Stimulated activated naive CD4-positive, alpha-beta T cell (primary cell): ENCODE results near the gene SPATA25.
"Not testable (repeated sequence)": the region's sequence is repeated elsewhere in the genome, so short reads cannot be mapped to it uniquely, and the experiment has no call there.

Source experiments
- DNase-seq, 6 experiments: peaks; one replicate each; lab custom pipeline; 2025; lab: John Stamatoyannopoulos, UW

SPATA25 gene

DNA sequence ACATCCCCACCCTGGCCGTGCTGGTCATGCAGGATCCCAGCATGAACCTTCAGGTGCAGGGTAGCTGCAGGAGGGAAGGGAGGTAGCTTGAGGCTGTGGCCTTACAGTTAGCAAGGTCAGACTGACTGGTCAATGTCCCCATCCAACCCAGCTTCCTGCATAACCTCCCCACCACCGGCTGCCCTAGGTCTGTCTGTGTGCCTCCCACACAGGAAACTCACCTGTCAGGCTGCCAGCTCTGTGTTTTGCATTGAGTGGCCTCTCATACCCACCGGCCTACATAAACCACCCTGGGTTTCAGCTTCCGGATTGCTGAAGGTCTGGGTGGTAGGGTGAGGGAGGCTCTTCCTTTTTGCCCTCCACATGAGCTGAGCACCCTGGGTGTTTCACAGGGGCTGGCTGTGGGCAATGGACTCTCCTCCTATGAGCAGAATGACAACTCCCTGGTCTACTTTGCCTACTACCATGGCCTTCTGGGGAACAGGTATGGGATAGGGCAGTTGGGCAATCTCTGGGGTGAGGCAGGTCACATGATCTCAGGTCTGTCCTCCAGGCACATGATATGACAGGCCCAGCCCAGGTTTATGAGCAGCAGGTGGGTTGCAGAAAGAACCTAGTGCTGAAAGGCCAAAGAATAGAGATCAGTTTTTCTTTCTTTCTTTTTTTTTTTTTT, 5.5 kb upstream of the SPATA25 start:
- no peak for DNase-seq

DNA sequence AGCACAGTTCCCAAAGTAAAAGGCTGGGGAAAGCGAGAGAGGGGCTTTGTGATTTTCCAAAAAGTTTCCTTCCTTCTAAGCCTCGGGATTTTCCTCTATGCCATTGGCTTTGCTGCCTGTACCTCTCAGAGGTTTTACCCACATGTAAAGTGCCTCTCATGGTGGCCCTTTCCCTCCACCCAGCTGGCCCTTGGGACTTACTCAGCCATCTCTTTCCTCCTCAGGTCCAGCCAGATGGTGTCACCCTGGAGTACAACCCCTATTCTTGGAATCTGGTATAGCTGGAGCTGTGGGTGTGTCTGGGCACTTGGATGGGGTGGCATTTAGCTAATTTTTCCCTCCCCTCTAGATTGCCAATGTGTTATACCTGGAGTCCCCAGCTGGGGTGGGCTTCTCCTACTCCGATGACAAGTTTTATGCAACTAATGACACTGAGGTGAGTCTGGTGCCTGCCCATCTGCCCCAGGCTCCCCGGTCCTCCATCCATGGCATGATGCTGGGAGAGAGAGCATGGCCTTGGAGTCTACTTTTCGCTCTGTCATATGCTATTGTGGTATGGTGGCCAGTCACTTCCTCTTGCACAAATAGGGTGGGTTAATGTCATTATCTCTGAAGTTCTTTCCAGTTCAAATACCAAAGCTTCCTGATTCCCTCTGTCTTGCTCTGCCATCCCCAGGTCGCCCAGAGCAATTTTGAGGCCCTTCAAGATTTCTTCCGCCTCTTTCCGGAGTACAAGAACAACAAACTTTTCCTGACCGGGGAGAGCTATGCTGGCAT, 4.8 kb upstream of the SPATA25 start:
- no peak for DNase-seq

DNA sequence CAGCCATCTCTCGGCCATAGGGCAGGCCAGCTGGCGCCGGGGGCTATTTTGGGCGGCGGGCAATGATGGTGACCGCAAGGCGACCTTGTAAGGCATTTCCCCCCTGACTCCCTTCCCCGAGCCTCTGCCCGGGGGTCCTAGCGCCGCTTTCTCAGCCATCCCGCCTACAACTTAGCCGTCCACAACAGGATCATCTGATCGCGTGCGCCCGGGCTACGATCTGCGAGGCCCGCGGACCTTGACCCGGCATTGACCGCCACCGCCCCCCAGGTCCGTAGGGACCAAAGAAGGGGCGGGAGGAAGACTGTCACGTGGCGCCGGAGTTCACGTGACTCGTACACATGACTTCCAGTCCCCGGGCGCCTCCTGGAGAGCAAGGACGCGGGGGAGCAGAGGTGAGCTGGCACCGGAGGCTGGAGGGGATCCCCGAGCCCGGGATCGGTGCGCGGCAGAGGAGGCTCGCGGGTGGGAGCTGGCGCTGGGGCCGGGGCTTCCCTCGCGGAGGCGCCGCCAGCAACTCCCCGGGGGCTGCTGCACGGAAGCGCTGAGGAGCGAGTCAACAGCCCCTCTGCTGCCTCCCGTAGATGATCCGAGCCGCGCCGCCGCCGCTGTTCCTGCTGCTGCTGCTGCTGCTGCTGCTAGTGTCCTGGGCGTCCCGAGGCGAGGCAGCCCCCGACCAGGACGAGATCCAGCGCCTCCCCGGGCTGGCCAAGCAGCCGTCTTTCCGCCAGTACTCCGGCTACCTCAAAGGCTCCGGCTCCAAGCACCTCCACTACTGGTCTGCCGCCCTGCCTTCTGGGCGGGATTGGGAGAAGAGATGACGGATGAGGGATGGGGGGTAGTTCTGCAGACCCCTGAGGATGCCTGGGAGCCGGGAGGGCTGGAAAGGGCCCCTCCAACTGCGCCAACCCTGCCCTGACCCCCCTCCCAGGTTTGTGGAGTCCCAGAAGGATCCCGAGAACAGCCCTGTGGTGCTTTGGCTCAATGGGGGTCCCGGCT, 3.9 kb upstream of the SPATA25 start, which contains the start of the genes CTSA and NEURL2:
CTSA (plus strand) TSS at position 351 of the 999 bp plus-strand sequence; CDS start at position 585, 234 bp downstream.
NEURL2 (minus strand) TSS at position 224 of the 999 bp plus-strand sequence; CDS start at position 7, 217 bp downstream.
- peak; percentile 65 to 85 (median 82) for DNase-seq

DNA sequence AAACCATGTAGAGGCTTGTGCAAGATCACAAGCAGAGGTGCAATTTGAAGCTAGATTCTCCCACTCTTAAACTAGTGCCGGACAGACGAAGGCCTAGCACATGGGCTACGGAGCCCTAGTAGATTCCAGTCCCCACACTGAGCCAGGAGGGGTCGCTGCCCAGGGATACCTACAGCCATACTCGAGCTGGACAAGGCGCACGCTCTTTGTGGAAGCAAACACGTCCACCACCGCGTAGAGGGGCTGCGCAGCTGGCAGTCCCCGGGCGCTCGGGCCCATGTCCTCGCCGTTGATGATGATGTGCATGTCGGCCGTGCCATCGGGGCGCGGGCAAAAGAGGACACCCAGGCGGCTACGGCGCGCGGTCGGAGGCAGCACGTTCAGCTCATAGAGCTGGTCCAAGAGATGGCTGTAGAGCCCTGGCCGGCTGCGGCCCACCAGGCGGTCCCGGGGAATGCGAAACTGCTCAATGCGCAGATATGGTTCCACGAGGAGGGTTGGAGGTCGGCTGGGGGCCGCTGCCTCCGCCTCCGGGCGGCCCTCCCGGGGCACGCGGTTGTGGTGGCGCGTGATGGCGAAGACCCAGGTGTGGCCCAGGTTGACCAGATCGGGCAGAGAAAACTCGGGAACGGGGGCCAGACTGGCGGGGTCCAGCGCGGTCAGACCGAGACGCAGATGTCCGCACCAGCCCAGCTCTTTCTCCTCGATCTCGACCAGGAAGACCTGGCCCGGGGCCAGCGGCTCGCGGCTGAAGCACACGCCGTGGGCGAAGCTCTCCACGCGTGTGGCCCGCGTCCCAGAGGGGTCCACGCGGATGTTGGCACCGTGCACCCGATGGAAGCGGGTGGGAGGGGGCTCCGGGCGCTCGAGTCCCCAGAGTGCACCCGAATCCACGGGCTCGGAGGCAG, 2.9 kb upstream of the SPATA25 start:
- DNase-seq: peak in 5 of 6 experiments; percentile 20 to 54 (median 38)

DNA sequence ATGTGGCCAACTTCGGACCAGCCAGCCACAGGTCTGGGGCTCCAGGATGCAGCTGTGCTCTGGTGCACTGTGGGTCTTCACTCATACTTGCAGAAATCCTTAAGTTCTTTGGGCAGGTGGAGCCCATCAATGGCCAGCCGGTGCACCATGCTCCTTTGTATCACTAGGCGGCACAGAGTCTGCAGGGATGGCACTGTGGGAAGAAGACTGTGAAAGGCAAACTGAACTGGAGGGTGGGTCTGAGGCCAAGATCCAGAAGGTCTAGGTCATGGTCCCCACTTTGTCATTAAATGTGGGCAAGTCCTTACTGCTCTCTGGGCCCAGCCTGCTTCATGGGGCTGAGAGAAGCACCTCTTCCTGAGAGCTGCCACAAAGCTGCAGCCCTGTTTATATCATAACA, 1.3 kb upstream of the SPATA25 start:
- DNase-seq: no peak

DNA sequence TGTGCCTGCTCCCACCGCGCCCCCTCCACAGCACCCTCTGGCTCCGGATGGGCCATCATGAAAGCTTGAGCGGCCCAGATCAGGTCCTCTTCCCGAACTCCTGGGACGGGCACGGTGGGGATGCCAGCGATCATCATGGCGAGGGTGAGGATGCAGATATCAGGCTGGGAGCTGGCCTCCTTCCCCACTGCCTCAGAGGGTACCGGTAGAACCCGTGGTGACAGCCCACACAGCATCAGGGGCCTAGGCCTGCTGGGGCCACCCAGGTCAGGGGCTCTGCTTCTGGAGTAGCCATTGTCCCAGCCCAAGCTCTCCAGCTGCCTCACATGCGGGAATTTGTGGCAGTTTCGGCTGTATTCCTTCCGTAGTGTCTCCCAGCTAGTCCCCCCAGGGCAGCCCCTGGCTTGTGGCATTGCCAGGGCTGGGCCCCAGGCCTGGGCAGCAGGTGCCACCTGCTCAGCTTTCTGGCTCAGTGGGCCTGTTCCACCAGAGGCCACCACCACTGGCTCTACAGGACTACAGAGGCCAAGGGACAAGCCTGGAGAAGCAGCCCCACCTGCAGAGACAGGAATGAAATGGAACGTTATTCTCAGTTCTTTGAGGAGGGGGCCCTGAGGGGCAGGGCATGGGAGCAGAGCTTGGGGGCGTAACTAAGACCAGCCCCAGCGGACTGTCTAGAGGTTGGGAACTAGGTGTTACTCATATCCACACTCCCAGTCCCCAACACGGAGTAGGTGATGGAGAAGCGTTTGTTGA, 654 bp downstream of the SPATA25 start:
- DNase-seq: no peak

GRCh38 chr20:45883100-45883469, 4.3 kb downstream of the SPATA25 start:
- no peak for DNase-seq

DNA sequence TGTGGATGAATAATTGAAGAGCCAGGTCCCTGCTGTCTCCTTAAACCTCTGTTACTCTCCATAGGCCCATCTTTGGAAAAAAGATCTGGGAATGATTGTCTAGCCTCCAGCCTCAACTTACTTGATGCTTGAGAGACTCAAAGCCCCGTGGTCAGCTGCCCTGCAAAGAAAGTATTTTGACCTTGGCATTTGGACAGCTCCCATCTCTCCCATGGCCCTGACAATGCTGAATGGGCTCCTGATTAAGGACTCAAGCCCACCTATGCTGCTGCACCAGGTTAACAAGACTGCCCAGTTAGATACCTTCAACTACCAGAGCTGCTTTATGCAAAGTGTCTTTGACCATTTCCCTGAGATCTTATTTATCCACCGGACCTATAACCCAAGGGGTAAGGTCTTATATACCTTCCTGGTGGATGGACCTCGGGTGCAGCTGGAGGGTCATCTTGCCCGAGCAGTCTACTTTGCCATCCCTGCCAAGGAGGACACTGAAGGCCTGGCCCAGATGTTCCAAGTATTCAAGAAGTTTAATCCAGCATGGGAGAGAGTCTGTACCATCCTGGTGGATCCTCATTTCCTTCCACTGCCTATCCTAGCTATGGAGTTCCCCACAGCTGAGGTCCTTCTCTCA, 4.8 kb downstream of the SPATA25 start:
- DNase-seq: no peak

DNA sequence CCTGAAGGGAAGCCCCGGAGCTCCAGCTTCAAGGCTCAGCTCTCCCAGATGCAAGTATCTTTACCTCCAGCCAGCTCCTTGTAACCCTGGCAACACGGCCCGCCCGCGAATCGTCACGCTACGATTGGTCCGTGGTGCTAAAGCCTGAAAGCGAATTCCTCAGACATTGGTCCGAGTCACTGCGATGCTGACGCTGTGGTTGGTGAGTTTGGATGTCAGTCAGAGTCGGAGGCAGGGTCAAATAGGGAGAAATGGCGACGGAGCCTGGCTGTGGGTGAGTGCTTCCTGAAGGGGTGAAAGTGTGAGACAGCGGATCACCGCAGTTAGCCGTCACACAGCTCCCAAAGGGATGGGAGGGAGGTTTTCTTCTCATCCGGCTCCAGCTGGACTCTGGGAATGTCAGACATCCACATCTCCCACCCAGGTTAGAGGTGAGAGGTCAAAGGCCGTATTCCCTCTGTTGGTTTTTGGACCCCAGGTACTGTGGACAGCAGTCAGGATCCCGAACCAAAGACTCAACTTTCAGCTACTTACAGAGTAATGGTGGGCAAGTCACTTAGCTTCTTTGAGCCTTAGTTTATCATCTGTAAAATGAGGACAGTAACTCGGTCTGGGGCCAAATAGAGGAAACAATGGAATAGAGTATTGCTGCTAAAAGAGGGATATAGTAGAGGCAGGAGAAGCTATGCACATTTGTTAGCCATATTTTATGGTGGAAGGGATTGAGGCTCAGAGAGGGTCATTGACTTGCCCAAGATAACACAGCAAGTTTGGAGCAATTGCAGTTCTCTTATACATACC, 6.2 kb downstream of the SPATA25 start, which contains the start of gene ZSWIM1:
ZSWIM1 (plus strand) TSS at position 240 of the 801 bp plus-strand sequence. CDS start 1,366 bp downstream, outside the sequence.
- peak; percentile 96 to 99 (median 97) for DNase-seq

DNA sequence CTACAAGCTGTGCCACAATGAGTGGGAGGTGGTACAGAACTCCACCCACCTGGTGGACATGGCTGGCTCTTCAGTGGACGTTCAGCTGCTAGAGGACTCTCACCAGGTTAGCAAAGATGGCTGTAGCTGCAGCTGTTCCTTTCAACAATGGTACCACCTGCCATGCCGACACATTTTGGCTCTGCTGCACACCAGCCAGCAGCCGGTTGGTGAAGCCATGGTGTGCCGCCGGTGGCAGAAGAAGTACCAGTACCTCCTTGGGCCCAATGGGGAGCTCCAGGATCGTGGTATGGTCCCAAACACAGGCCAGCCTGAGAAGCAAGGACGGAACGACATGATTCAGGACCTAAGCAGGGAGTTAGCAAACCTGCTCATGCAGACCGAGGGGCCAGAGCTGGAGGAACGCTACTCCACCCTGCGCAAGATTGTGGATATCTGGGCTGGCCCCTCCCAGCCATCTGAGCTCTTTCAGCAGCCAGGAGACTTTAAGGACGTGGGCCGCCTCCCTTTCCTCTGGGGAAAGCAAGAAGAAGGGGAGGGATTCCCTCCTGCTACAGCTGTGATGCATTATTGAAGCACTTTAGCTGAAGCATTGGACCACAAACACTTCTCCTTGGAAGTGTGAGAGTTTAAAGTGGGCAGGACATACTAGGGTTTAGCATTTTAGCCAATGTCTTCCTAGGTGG, 9.2 kb downstream of the SPATA25 start:
- no peak for DNase-seq

DNA sequence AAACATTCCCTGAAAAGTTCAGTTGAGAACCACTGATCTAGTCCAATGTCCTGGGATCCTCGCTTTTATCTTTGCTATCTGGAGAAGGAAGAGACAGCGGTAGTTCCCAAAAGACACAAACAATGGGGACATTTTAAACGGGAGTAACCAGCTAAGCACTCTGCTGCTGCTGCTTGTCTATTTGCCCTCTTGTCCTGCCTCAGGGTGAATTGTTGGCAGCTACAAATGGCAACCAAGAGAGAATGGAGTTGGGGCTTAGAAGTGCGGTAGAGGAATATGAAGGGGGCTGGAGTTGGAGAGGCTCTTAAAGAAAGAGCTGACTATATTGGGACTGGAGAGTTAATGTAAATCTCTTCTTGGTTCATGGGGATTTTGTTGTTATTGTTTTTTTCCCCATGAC, 12.8 kb downstream of the SPATA25 start:
- no peak for DNase-seq

DNA sequence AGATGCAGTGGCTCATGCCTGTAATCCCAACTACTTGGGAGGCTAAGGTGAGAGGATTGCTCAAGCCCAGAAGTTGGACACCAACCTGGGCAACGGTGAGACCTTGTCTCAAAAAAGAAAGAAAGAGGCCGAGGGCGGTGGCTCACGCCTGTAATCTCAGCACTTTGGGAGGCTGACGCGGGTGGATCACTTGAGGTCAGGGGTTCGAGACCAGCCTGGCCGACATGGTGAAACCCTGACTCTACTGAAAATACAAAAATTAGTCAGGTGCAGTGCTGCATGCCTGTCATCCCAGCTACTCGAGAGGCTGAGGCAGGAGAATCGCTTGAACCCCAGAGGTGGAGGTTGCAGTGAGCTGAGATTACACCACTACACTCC, 13.3 kb downstream of the SPATA25 start:
- DNase-seq: not testable (repeated sequence)

DNA sequence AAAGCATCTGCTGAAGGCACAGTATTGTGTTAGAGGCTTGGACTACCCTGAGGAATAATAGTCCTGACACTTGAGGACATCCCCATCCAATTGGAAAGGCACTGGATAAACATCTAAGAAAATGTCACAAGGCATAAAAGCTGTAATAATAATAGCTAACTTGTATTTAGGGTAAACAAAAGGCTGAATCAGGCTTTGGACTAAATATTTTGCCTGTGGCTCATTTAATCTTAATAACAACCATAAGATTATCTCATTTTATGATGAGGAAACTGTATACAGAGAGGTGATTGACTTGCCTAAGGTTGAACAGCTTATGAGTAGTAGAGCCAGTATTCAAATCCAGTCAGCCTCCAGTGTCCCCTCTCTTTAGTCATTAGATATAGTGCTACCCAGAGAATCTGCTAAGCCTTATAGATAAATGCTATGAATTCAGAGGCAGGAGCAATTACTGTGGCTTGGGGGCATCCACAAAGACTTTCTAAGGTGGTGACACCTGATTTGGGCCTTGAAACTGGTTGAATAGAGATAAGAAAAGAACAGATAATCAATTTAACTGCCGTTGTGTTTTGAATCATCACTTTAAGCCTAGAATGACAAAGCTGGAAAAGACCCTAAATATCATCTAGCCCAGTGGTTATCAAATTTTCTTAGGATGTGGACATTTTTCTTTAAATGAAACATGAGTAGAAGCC, 13.9 kb downstream of the SPATA25 start:
- no peak for DNase-seq

DNA sequence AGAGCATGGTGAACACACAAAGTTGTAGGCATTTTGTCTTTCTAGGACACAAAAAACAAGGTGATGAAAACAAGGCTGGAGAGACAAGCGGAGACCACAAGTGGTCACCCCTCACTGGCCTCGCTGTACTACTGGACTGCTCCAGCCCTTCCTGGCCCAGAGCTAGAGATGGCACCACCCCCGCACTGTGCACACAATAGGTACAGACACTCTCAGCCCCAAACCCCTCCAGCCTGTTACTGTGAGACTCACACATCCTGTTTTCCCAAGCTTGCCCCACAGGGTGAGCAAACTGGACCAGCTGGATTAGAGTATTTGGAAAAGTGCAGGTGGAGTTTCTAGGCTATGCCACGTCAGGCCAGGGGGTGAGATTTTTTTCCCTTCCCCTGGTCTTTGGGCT, 14.8 kb downstream of the SPATA25 start:
- DNase-seq: no peak

DNA sequence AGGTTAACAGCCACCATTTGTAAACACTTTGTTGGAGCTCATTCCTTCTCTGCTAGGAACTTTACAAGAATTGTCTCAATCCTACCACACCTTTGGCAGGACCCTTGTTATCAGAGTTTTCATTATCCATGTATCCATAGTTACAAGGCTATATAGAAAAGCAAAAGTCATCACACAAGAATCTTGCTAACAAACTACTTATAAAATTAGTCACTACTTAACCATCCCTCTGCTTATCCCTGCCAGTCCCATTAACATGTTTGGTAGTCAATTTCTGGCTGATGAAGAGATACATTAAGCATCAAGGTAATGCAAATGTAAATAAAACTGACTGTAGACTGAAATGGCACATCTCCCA, 19.6 kb downstream of the SPATA25 start:
- DNase-seq: no peak

- no peak for DNase-seq
Measured at GRCh38 chr20:45867136-45867818, 20.1 kb downstream of the SPATA25 start.

GRCh38 chr20:45866454-45866853, 21.0 kb downstream of the SPATA25 start:
- no peak for DNase-seq
